IPS-18a (cell line): ENCODE data around the gene PFN3.

Source experiments
- H3K27ac ChIP-seq: one replicate; pipeline ENCODE4 v1.5.1; 2013; ENCODE audit warnings: low read length
- H3K27me3 ChIP-seq: one replicate; pipeline ENCODE4 v1.6.1; 2013; ENCODE audit warnings: mild to moderate bottlenecking, low read length; ENCODE audit not compliant: control insufficient read depth, insufficient read depth
- H3K36me3 ChIP-seq: one replicate; pipeline ENCODE4 v1.6.1; 2013; ENCODE audit warnings: low read depth, low read length; ENCODE audit not compliant: control insufficient read depth
- H3K4me1 ChIP-seq: one replicate; pipeline ENCODE4 v1.6.1; 2013; ENCODE audit warnings: low read depth, low read length; ENCODE audit not compliant: control insufficient read depth
- H3K4me3 ChIP-seq: one replicate; pipeline ENCODE4 v1.5.1; 2013; ENCODE audit warnings: low read length
- H3K9ac ChIP-seq: one replicate; pipeline ENCODE4 v1.6.1; 2013; ENCODE audit warnings: mild to moderate bottlenecking, low read length, moderate library complexity
- H3K9me3 ChIP-seq: one replicate; pipeline ENCODE4 v1.6.1; 2013; ENCODE audit warnings: low read depth, low read length; ENCODE audit not compliant: control insufficient read depth

PFN3 gene

DNA sequence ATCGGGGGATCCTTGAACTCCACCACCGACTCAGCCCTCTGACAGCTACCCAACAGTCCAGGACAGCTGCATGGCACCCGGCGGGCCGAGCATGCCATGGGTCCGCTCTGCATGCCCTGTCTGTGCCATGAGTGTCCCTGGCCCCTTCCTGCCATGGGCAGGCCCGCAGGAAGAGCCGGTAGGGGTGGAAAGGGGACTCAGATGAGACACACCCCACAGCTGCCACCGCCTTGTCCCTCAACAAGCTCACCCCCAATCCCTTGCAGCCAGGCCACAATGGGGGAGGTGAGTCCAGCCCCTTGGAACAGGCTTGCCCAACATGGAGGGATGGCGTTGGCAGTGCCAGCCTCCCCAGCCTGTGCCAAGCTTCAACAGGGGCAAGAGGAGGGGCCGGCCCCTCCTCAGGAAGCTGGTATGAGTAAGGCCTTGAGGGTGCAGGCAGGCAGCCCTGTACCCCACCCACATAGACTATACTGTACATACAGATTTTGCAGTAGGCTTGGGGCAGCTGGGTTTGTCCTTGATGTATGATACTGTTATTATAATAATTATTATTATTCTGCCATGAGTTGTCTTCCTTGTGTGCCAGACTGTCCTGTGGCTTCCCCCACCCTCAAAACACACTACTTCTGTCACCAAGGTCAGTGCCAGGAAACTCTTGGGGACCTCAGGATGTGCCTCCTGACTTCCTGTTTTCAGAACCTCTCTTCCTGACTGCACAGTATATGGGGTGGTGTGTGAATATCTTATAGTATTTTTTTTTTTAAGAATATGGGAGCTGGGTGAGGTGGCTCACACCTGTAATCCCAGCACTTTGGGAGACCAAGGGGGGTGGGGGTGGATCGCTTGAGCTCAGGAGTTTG, 28.2 kb downstream of the PFN3 start:
- H3K4me1 ChIP-seq: peaks cover 17% of the 10 kb centered on the region
- no peak overlapping the region for H3K9ac ChIP-seq
- H3K9me3 ChIP-seq: no peaks in the 10 kb centered on the region
- H3K27ac ChIP-seq: no peak overlapping the region
- H3K27me3 ChIP-seq: peaks cover 15% of the 10 kb centered on the region
- H3K36me3 ChIP-seq: no peaks in the 10 kb centered on the region
- no peak overlapping the region for H3K4me3 ChIP-seq

DNA sequence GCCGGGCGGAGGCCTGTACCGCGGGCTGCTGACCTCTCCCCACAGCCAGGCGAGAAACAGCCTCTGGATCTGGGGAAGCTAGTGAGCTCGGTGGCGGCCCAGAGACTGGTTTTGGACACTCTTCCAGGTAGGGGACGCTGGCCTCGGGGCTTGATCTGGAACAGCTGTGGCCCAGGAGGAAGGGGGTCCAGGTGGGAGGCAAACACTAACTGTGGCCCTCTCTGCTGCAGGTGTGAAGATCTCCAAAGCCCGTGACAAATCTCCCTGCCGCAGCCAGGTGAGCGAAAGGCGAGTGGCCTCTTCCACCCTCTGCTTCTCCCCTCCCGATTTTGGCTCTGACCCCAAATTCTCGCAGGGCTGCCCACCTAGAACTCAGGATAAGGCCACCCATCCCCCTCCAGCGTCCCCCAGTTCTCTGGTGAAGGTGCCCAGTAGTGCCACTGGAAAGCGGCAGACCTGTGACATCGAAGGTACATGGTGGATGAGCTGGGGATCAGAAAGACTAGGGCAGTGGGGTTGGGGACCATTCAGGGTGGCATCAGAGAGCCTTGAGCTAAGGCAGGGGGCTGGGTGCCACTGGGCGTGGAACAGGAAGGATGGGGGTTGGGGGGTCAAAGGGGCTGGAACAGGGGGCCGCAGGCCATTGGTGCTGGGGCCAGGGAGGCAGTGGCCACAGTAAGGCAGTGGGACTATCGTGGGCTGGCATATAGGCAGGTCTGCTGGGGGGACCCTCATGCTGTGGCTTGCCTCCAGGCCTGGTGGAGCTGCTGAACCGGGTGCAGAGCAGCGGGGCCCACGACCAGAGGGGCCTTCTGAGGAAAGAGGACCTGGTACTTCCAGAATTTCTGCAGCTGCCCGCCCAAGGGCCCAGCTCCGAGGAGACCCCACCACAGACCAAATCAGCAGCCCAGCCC, 29.1 kb downstream of the PFN3 start:
- peak overlapping the region; percentile 47 for H3K4me3 ChIP-seq
- no peak overlapping the region for H3K27ac ChIP-seq

DNA sequence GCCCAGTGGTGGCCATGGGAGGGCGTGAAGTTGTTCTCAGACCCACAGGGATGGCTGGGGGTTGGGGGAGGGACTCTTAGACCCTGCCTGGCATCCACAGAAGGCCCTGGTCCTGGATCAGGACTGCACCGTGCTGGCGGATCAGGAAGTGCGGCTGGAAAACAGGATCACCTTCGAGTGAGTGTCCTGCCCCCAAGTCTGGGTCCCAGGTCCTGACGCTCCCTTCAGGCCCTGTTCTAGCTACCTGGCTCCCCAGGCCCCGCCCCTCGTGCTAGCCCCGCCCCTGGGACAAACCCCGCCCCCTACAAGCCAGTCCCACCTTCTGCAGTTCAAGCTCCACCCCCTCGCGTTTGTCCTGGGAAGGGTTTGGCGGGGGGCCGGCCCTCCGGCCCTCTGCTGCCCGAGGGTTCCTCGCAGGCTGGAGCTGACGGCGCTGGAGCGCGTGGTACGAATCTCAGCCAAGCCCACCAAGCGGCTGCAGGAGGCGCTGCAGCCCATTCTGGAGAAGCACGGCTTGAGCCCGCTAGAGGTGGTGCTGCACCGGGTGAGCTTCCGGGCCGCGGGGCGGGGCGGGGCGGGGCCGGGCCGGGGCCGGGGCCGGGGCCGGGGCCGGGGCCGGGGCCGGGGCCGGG, 29.9 kb downstream of the PFN3 start:
- no peaks in the 10 kb centered on the region for H3K36me3 ChIP-seq
- H3K9ac ChIP-seq: no peak overlapping the region
- no peak overlapping the region for H3K4me3 ChIP-seq
- H3K27ac ChIP-seq: no peak overlapping the region
- no peaks in the 10 kb centered on the region for H3K9me3 ChIP-seq
- H3K27me3 ChIP-seq: peaks cover 15% of the 10 kb centered on the region
- peaks cover 26% of the 10 kb centered on the region for H3K4me1 ChIP-seq

More for the DNA sequence above, 29.1 kb downstream of the PFN3 start:
- peaks cover 18% of the 10 kb centered on the region for H3K4me1 ChIP-seq
- peaks cover 15% of the 10 kb centered on the region for H3K27me3 ChIP-seq
- no peaks in the 10 kb centered on the region for H3K36me3 ChIP-seq
- no peak overlapping the region for H3K9ac ChIP-seq
- no peaks in the 10 kb centered on the region for H3K9me3 ChIP-seq

- H3K27ac ChIP-seq: no peak overlapping the region
- H3K4me1 ChIP-seq: peaks cover 28% of the 10 kb centered on the region
- peaks cover 15% of the 10 kb centered on the region for H3K27me3 ChIP-seq
- no peak overlapping the region for H3K9ac ChIP-seq
- H3K4me3 ChIP-seq: no peak overlapping the region
- H3K9me3 ChIP-seq: no peaks in the 10 kb centered on the region
- H3K36me3 ChIP-seq: no peaks in the 10 kb centered on the region
Measured at GRCh38 chr5:177369645-177370440, 30.6 kb downstream of the PFN3 start.

GRCh38 chr5:177368869-177369644, 31.4 kb downstream of the PFN3 start:
- H3K9me3 ChIP-seq: no peaks in the 10 kb centered on the region
- peaks cover 25% of the 10 kb centered on the region for H3K4me1 ChIP-seq
- no peak overlapping the region for H3K4me3 ChIP-seq
- no peak overlapping the region for H3K27ac ChIP-seq
- H3K27me3 ChIP-seq: peaks cover 15% of the 10 kb centered on the region
- no peak overlapping the region for H3K9ac ChIP-seq
- no peaks in the 10 kb centered on the region for H3K36me3 ChIP-seq

GRCh38 chr5:177367981-177368868, 32.2 kb downstream of the PFN3 start:
- Histone ChIP-seq H3K4me3 (peak overlapping the region; percentile 63), H3K27me3 (peaks cover 15% of the 10 kb centered on the region), H3K27ac (no peak overlapping the region)

GRCh38 chr5:177367323-177367848, 33.1 kb downstream of the PFN3 start:
- no peak overlapping the region for H3K27ac ChIP-seq

More at GRCh38 chr5:177367981-177368868, 32.2 kb downstream of the PFN3 start:
- H3K9me3 ChIP-seq: no peaks in the 10 kb centered on the region
- peaks cover 24% of the 10 kb centered on the region for H3K4me1 ChIP-seq
- H3K9ac ChIP-seq: no peak overlapping the region
- no peaks in the 10 kb centered on the region for H3K36me3 ChIP-seq

DNA sequence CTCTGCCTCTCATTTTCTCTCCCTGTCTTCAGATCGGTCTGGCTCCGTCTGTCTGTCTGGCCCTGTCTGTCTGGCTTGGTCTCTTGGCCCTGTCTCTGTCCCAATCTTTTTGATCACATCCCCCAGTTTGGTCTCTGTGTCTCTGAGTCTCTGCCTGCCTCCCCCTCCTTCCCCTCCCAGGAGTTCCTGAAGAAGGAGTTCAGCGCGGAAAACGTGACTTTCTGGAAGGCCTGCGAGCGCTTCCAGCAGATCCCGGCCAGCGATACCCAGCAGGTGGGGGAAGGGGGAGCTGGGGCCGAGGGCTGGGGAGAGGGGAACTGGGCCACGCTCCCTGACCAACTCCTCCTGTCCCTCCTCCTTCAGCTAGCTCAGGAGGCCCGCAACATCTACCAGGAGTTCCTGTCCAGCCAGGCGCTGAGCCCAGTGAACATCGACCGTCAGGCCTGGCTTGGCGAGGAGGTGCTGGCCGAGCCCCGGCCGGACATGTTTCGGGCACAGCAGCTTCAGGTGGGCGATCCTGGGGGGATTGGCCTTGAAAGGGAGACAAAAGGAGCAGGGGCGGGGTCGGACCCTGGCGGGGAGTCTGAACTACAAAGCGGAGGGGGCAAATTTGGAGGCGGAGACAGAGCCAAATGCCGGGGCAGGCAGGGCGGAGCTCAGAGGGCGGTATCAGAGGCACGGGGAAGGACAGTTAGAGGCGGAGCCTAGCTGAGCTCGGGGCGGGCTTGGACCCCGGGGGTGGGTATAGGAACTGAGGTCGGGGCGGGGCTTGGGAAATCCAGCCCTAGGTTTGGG, 33.7 kb downstream of the PFN3 start:
- Histone ChIP-seq H3K36me3 (no peaks in the 10 kb centered on the region), H3K4me3 (peak overlapping the region; percentile 63), H3K4me1 (peaks cover 33% of the 10 kb centered on the region), H3K9me3 (no peaks in the 10 kb centered on the region), H3K27me3 (peaks cover 21% of the 10 kb centered on the region), H3K9ac (peak overlapping the region; percentile 78), H3K27ac (peak overlapping the region; percentile 81)

More at GRCh38 chr5:177367323-177367848, 33.1 kb downstream of the PFN3 start:
- no peak overlapping the region for H3K9ac ChIP-seq
- H3K9me3 ChIP-seq: no peaks in the 10 kb centered on the region
- peak overlapping the region; percentile 63 for H3K4me3 ChIP-seq
- peaks cover 17% of the 10 kb centered on the region for H3K27me3 ChIP-seq
- H3K36me3 ChIP-seq: no peaks in the 10 kb centered on the region
- peaks cover 28% of the 10 kb centered on the region for H3K4me1 ChIP-seq
